ENCODE measurements around the gene EEFSEC.
A peak's percentile ranks its signal among the peaks of the same experiment; 100 is the strongest.
"Not testable (repeated sequence)": the region's sequence is repeated elsewhere in the genome, so short reads cannot be mapped to it uniquely, and the experiment has no call there.

The EEFSEC gene

GRCh38 chr3:128152419-128153155, 694 bp upstream of the EEFSEC start:
- no peak for DNase-seq (ENCODE audit: low read depth in 2 of 2)

GRCh38 chr3:128154354-128154753, 1.1 kb downstream of the EEFSEC start:
- DNase-seq (ENCODE audit: low read depth in 2 of 2) = not testable (repeated sequence)

- DNase-seq (ENCODE audit: low read depth in 2 of 2) = no peak
Measured at GRCh38 chr3:128155616-128156360, 2.5 kb downstream of the EEFSEC start.

GRCh38 chr3:128160661-128161060, 7.4 kb downstream of the EEFSEC start:
- no peak for DNase-seq (ENCODE audit: low read depth in 2 of 2)

- no peak for DNase-seq (ENCODE audit: low read depth in 2 of 2)
Measured at GRCh38 chr3:128163432-128163831, 10.2 kb downstream of the EEFSEC start.

GRCh38 chr3:128166971-128167453, 13.7 kb downstream of the EEFSEC start:
- DNase-seq (ENCODE audit: low read depth in 2 of 2) = no peak

GRCh38 chr3:128167646-128167972, 14.3 kb downstream of the EEFSEC start:
- no peak for DNase-seq (ENCODE audit: low read depth in 2 of 2)

GRCh38 chr3:128167973-128168674, 14.8 kb downstream of the EEFSEC start:
- no peak for DNase-seq (ENCODE audit: low read depth in 2 of 2)

GRCh38 chr3:128168836-128169235, 15.6 kb downstream of the EEFSEC start:
- DNase-seq (ENCODE audit: low read depth in 2 of 2) = no peak

- peak; percentile 36 to 40 for DNase-seq (ENCODE audit: low read depth in 2 of 2)
Measured at GRCh38 chr3:128170866-128171516, 17.7 kb downstream of the EEFSEC start.

- DNase-seq (ENCODE audit: low read depth in 2 of 2) = no peak
Measured at GRCh38 chr3:128173200-128173599, 19.9 kb downstream of the EEFSEC start.

GRCh38 chr3:128173849-128174248, 20.6 kb downstream of the EEFSEC start:
- DNase-seq (ENCODE audit: low read depth in 2 of 2) = no peak

GRCh38 chr3:128174675-128175590, 21.7 kb downstream of the EEFSEC start:
- DNase-seq (ENCODE audit: low read depth in 2 of 2) = no peak

GRCh38 chr3:128175768-128176167, 22.5 kb downstream of the EEFSEC start:
- DNase-seq (ENCODE audit: low read depth in 2 of 2) = no peak

- DNase-seq (ENCODE audit: low read depth in 2 of 2) = no peak
Measured at GRCh38 chr3:128176276-128176833, 23.1 kb downstream of the EEFSEC start.

GRCh38 chr3:128177865-128178264, 24.6 kb downstream of the EEFSEC start:
- DNase-seq (ENCODE audit: low read depth in 2 of 2) = no peak

GRCh38 chr3:128178782-128179483, 25.7 kb downstream of the EEFSEC start:
- no peak for DNase-seq (ENCODE audit: low read depth in 2 of 2)

- no peak for DNase-seq (ENCODE audit: low read depth in 2 of 2)
Measured at GRCh38 chr3:128179484-128179819, 26.2 kb downstream of the EEFSEC start.

GRCh38 chr3:128180436-128180835, 27.2 kb downstream of the EEFSEC start:
- DNase-seq (ENCODE audit: low read depth in 2 of 2) = no peak

GRCh38 chr3:128180913-128181312, 27.6 kb downstream of the EEFSEC start:
- no peak for DNase-seq (ENCODE audit: low read depth in 2 of 2)
